NCI-H146 treated with DMSO at 0.1 percent for 48 hours (cell line): ENCODE measurements around the gene SMAD4.
"Not testable (repeated sequence)": the region's sequence is repeated elsewhere in the genome, so short reads cannot be mapped to it uniquely, and the experiment has no call there.

Experiments
- DNase-seq: peaks from one replicate; lab custom pipeline; 2025; ENCODE audit not compliant: unreplicated experiment; lab: John Stamatoyannopoulos, UW

SMAD4 gene

DNA sequence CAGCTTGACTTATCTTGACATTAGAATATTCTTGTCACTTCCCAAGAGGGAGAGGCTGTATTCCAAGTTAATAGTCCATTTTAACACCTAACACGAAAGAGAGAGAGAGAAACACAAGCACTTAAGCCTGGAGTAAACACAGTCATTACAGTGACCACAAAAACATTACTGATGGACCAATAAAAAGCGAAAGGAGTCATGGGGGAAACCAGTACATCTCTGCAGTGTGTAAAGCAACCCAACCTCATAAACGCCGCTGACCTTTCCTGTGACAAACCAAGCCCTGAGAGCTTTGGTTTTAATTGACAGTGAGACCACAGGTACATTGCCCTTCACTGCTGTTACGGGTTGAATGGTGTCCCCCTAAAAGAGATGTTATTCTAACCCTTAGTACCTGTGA is 78.3 kb downstream of the SMAD4 start:
- DNase-seq, result no peak

DNA sequence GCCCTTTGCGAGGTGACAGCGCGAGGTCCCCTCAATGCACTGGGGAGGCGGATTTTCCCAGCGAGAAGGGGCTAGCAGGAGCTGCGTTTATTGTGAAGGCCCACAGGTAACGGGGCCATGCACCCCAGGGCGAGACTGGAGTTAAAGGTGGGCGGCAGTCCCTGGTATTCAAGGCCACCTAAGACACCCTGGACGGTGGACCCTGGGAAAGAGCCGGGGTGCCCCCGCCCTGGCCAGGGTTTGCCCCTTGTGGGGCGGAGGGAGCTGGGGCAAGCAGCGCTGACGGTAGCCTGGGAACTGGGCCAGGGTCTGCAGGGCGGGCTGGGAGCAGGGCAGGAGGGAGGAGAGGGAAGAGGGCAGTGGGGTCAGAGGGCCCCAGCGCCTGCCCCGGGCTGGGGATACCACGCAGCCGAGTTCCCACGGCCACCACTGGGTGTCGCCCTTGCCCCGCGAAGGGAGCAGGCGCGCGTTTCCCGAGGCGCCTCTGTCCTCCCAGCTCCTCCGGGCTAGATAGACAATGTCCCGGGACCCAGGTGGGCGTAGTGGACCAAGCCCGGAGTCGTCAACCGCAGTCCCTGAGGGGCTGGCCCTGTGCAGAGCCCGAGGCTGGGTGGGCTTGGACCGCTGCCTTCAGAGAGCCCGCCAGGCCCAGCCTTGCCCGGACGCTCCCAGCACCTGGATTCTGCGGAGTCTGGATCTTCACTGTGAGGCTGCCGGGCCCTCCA is 80.2 kb downstream of the SMAD4 start:
- peak; percentile 21 for DNase-seq

DNA sequence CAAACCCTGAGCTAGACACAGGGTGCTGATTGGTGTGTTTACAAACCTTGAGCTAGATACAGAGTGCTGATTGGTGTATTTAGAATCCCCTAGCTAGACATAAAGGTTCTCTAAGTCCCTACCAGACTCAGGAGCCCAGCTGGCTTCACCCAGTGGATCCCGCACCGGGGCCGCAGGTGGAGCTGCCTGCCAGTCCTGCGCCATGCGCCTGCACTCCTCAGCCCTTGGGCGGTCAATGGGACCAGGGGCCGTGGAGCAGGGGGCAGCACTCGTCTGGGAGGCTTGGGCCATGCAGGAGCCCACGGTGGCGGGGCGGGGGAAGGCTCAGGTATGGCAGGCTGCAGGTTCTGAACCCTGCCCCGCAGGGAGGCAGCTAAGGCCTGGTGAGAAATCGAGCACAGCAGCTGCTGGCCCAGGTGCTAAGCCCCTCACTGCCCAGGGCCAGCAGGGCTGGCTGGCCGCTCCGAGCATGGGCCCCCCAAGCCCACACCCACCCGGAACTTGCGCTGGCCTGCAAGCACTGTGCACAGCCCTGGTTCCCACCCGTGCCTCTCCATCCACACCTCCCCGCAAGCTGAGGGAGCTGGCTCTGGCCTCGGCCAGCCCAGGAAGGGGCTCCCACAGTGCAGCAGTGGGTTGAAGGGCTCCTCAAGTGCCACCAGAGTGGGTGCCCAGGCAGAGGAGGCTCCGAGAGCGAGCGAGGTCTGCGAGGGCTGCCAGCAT is 81.8 kb downstream of the SMAD4 start:
- DNase-seq, result not testable (repeated sequence)

DNA sequence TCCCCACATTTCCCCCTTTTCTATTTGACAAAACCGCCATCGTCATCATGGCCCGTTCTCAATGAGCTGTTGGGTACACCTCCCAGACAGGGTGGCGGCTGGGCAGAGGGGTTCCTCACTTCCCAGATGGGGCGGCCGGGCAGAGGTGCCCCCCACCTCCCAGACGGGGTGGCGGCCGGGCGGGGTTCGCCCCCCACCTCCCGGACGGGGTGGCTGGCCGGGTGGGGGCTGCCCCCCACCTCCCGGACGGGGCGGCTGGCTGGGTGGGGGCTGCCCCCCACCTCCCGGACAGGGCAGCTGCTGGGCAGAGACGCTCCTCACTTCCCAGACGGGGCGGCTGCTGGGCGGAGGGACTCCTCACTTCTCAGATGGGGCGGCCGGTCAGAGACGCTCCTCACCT is 87.0 kb downstream of the SMAD4 start:
- not testable (repeated sequence) for DNase-seq

DNA sequence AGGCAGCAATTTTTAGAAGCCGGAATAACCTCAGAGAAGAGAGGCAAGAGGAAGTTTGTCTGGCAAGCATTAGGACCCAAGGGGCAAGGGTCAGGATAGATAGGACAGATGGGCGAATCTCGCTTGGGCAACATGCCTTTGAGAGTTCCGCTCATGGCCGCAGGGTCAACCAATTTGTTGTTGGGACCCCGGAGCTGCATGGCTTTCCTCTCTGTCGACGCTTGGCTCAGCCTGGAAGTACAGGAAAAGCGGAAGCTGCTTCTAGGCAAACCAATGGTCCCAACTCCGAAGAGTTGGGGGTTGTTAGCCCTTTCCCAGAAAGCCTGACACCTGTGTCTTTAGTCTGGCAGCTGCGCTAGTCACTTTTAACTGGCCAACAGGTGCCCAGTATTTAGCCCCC is 89.5 kb downstream of the SMAD4 start:
- not testable (repeated sequence) for DNase-seq

DNA sequence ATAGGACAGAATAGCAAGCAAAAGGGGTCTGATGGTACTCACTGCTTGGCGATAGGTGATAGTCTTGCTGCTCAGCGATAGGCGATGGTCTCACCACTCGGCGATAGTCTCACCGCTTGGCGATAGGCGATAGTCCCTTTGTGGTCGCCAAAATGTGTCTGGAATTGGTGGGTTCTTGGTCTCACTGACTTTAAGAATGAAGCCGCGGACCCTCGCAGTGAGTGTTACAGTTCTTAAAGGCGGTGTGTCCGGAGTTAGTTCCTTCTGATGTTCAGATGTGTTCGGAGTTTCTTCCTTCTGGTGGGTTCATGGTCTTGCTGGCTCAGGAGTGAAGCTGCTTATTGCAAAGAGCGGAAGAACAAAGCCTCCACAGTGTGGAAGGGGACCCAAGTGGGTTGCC is 90.0 kb downstream of the SMAD4 start:
- DNase-seq, result not testable (repeated sequence)

DNA sequence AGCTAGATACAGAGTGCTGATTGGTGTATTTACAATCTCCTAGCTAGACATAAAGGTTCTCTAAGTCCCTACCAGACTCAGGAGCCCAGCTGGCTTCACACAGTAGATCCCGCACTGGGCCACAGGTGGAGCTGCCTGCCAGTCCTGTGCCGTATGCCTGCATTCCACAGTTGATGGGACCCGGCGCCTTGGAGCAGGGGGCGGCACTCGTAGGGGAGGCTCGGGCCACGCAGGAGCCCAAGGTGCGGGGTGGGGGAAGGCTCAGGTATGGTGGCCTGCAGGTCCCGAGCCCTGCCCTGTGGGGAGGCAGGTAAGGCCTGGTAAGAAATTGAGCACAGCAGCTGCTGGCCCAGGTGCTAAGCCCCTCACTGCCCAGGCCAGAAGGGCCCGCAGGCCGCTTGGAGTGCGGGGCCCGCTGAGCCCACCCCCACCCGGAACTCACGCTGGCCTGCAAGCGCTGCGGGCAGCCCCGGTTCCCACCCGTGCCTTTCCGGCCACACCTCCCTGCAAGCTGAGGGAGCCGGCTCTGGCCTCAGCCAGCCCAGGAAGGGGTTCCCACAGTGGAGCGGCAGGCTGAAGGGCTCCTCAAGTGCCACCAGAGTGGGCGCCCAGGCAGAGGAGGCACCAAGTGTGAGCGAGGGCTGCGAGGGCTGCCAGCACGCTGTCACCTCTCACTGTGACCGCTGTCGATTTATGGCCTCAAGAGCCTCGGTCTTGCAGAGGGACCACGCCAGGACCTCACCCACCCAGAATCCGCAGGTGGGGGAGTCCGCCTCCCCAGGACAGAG is 91.0 kb downstream of the SMAD4 start:
- no peak for DNase-seq

DNA sequence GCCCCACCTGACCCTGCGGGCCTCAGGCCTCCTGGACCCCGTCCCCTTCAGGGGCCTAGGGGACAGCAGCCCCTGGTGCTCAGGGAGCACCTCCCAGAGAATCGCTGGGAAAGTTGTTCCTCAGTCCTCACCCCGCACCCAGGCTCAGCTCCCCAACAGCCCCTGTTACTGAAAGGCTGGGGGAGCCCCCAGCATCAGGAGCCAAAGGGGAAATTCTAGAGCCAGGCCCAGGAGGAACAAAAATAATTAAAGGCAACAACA is 91.5 kb downstream of the SMAD4 start:
- DNase-seq, result no peak

DNA sequence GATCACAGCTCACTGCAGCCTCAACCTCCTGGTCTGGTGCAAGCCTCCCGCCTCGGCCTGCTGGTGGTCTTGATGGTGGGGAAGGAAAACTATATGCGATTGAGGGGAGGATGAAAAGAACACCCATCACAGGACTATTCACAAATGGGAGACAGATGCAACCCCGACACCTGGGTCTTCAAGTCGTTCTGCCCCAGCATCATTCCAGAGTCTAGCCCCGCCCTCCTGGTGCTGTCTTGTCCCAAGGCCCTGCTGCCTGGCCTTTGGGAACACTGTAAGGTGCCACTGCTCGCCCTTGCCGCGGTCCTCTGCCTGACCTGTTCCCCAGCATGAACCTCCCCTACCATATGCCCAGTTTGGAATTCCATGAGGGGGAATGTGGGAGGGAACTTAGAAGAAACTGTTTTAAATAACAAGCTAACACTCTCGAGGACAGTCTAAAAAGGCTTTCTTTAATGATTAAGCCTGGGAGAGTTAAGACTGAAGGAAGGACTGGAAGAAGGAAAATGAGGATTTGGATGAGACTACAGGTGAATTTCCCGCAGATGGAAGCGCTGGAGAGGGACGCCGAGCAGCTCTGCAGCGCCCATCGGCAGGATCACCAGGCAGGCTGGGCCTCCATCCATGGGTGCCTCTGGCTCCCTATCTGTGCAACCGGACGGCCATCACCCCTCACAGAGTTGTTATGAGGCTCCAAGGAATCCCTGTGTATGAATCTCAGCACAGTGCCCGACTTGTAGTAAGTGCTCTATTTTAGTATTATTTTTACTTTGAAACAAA is 92.4 kb downstream of the SMAD4 start:
- no peak for DNase-seq

DNA sequence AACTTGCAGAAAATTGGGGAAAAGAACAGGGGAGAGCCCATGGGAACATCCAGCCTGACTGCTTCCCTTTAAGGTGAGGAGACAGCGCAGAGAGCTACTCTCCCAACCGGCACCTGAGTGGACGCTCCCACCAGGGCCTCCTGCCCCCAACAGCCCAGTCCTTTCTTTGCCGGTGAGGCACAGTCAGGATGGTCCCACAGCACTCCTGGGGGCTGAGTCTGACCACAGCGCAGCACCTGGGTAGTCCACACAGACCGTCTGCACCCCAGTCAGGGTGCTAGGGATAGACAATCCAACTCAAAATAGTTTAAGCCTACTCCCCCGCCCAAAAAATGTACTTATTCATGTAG is 93.0 kb downstream of the SMAD4 start:
- no peak for DNase-seq

DNA sequence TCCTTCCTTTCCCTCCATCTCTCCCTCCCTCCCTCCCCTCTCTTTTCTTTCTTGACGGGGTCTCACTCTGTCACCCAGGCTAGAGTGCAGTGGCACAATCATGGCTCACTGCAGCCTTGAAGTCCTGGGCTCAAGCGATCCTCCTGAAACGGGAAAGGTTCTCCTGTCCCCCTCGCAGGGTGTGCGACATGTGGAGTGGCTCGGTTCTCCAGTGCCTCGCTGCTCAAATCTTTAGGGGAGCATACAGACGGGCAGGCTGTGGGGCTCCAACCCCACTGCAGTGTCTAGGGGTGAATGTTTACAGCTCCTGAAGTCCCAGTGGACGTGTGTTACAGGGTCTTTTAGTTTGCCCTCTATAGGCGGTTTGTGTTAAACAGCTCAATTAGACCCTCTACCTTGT is 93.5 kb downstream of the SMAD4 start:
- no peak for DNase-seq

DNA sequence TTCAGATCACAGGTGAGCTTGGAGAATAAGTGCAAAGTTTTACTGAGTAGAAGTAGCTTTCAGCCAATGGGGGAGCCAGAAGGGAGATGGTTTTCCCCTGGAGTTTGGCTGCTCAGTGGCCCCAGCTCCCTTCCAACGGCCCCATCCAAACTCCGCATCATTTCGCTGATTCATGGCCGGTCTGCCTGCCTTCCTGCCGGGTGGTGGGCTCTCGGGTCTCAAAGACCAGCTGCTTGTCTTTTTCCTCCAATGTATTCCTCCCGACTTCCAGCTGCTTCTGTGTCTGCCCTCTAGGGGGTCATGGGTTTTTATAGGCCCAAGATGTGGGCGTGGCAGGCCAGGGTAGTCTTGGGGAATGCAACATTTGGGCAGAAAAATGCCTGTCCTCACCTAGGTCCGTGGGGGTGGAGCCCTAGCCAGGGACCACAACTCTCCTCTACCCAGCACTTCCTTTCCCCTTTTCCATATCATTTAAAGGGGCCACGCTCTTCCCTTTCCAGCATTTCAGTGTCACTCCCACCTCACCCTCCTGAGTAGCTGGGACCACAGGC is 94.0 kb downstream of the SMAD4 start:
- DNase-seq, result no peak

DNA sequence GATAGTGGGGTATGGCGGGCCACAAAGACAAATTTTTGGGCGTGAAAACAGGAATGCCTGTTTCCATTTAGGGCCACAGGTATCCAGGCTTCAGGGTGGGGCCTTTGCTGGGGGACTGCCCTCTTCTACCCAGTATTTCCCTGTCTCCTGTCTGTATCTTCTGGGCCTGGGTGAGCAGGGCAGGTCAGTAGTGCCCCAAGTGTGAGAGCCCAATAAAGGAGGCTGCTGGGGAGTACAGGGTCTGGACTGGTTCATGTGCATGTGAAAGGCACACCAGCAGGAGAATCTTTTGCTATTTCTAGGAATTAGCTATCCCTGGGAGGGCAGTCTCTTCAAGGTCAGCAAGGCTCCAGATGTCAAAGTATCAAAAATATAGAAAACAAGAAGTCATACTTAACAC is 96.0 kb downstream of the SMAD4 start:
- no peak for DNase-seq

DNA sequence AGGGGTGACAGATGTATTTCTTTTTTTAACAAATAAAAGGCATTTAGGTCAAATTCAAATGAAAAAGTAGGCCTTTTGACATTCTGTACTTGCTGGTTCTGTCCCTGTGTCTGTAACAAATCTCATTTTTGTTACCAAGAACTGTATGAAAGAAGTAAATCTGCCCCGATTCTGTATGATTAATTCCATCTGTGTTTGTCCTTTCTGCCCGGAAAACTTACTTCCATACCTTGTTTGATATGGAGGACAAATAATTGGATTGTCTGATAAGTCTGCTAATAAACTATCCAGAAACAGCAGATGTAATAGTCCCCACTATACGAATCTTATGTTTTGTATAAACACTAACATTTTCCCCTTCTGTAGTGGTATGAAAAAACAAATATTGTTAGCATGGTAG is 97.7 kb downstream of the SMAD4 start:
- no peak for DNase-seq

DNA sequence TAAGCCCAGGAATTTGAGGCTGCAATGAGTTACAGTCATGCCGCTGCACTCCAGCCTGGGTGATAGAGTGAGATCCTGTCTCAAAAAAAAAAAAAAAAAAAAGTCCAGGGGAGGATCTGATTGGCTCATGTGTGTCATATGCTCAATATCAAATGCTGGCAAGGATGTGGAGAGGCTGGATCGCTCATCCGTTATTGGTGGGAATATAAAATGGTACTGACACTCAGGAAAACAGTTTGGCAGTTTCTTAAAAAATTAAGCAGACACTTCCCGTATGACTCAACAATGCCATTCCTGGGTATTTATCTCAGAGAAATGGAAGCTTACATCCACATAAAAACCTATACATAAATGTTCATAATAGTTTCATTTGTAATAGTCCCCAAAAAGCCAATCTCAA is 98.5 kb downstream of the SMAD4 start:
- DNase-seq, result no peak

DNA sequence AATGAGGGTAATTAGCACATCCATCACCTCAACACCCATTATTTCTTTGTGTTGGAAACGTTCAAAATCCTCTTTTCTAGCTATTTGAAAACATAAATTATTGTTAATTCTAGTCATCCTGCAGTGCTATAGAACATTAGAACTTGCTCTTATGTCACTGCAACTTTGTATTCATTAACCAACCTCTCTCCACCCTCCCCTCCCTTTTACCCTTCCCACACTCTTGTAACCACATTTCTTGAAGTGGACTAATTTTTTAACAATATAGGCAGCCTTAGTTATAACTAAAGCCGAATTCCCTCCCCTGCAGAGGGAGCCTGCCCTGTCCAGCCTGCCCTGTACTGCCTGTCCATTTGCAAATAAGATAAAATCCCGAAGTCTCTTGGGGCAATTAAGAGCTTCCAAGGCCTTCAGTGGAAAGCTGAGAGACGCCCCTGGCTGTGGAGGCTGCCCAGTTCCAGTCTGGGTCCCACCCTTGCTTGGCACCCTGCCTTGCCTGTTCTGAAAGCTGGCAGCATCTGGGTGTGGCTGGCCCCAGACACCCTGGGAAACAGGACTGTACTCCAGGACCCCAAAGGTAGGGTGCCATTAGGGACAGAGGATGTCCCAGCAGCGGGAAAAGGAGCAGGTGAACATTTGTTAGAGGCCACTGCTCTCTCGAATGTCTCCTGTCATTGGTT is 102.4 kb downstream of the SMAD4 start:
- no peak for DNase-seq

DNA sequence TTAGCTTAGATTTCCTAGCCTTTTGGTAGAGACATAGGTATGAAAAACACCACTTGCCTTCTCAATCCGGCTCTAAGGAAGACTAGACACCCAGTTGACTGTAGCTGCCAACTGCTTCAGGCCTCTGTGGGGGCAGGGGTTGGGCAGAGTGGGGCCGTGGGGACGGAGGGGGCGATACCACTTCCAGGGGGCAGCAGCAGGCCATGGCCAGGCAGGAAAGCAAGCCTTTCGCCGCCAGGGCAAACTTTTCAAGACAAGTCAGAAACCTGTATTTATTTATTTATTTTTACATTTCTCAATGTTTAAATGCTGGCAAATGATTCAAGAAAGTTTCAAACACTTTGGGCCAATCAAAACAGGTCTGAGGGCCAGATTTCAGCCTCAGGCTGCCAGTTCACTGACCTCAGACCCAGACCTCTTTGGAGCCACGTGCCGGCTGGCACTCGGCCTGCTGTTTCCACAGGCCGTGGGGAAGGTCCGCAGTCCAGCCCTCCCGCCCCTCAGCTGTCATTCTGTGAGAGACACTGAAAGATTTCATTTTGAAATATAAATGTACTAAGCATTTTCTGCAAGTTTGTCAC is 103.7 kb downstream of the SMAD4 start:
- no peak for DNase-seq
